ENCODE results near the gene HLCS.

DNA sequence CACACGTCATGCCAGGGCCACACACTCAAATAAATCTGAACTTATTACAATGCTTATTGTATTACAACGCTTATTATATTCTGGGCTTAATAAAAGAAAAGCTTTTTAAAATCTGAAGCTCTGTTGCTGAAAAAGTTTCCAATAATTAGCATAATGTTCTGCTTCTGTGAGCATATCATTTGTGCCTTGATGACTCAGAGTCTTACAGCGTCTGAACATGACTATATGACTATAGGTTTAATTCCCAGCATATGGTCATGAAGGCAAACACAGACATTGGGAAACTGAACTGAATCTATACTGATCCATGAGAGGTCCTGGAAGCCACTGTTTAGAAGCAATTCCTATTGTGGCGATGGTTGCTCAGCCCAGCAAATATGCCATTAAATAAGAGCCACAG lies 201.2 kb downstream of the HLCS start:
- TF ChIP-seq POLR2A (IDR thresholded peaks at IDR 0.05) (no peak), CTCF (IDR thresholded peaks at IDR 0.05) (no peak)

Data from right lobe of liver (tissue), 4 donors.